Neural progenitor cell (in vitro differentiated cells): ENCODE data around the gene TUFT1.

Experiments used
- CTCF ChIP-seq: fragments of 200-600 bp; sonication (generic); IDR thresholded peaks from 2 replicates; pipeline ENCODE4 v1.5.1; 2017; ENCODE audit warnings: antibody characterized with exemption, mild to moderate bottlenecking
- EZH2 ChIP-seq: fragments of 200-600 bp; sonication (generic); IDR thresholded peaks from 2 replicates; pipeline ENCODE4 v1.6.1; 2017; ENCODE audit warnings: antibody characterized with exemption, mild to moderate bottlenecking, moderate library complexity

GRCh38 chr1:151494741-151495281 lies 45.3 kb upstream of the TUFT1 start:
- TF ChIP-seq CTCF (no peak), EZH2 (no peak)
